GM12874 (cell line): ENCODE data around the gene RPGRIP1L.

ENCODE experiments used
- CTCF ChIP-seq: IDR thresholded peaks from 2 replicates; pipeline ENCODE4 v1.5.1; 2011; ENCODE audit warnings: low read depth, mild to moderate bottlenecking, control low read depth, low read length, moderate library complexity; ENCODE audit not compliant: insufficient read depth

Gene RPGRIP1L

GRCh38 chr16:53712065-53712464 lies 8.4 kb upstream of the RPGRIP1L start:
- no peak for TF ChIP-seq CTCF

GRCh38 chr16:53711390-53711789 lies 7.7 kb upstream of the RPGRIP1L start:
- no peak for TF ChIP-seq CTCF

DNA sequence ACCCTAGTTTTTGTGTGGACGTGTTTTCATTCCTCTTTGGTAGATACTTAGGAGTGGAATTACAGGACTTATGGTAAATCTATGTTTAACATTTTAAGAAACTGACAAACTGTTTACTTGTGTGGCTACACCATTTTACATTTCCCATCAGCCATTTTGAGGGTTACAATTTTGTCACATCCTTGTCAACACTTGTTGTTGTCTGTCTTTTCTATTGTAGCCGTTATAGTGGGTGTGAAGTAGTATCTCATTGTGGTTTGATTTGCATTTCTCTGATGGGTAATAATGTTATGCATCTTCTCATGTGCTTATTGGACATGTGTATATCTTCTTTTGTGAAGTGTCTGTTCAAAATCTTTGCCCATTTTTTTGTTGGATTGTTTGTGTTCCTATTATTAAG lies 4.8 kb upstream of the RPGRIP1L start:
- no peak for TF ChIP-seq CTCF

DNA sequence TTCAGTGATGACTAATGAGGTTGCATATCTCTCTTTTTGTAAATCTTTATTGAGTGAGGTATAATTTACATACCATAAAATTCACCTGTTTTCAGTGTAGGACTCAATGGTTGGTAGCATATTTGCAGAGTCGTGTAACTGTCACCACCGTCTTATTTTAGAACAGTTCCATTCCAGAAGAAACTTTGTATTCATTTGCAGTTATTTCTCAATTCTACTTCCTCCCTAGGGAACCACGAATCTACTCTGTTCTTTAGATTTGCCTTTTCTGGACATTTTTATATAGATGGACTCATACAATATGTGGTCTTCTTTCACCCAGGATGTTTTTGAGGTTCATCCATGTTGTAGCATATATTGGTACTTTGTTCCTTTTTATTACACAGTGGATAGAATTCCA lies 4.0 kb upstream of the RPGRIP1L start:
- TF ChIP-seq CTCF, result no peak

- TF ChIP-seq CTCF, result no peak
Observed at GRCh38 chr16:53704445-53704813, 770 bp upstream of the RPGRIP1L start.

DNA sequence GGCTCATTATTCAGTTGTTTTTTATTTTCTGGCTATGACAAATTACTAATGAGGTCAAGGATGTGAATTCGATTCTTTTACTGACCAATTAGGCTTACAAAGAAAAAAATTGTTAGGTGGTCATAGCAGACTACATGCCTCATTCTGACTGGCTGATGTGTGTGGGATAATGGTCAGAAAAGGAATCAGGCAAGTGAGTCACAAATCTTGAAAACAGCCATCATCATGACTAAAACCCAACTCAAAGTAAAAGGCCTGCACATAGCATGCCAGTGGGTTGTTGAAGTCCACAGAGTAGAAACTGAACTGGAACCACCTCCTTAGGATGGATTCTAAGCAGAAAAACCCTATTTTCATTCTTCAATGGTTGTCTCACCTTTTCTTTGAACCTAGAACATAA lies 8.6 kb downstream of the RPGRIP1L start:
- no peak for TF ChIP-seq CTCF

DNA sequence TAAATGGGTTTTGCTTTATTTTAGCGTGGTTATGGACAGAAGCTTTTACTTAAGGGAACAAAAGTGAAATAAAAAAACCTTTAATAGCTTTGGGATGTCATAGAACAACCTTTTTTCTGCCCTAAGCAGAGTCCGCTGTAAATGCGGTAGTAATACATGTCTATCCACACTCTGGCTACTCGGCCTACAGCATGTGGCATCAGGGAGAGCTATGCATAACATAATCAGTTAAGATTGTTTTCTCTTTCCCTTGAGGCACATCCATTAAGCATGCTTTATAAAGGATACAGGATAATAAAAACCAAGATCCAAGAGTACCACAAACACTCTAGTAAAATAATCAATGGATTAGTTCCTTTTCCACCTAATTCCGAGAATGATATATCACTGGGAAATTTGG lies 10.3 kb downstream of the RPGRIP1L start:
- no peak for TF ChIP-seq CTCF

GRCh38 chr16:53692146-53692545 lies 11.5 kb downstream of the RPGRIP1L start:
- no peak for TF ChIP-seq CTCF
